Activated B cell treated with CpG ODN at 0.5 μM for 24 hours (primary cell): ENCODE data around the gene MPEG1. TPM values are rescaled to one million over a fixed set of nuclear protein-coding genes. Genes with fewer than 3 reads are reported as not detected.
A peak's percentile ranks its signal among the peaks of the same experiment; 100 is the strongest.

ENCODE experiments used
- ATAC-seq: fragments of 200-7000 bp; cut with Tn5 transposase; one replicate; pipeline ENCODE4 v1.10.0; 2021; ENCODE audit warnings: low read depth, mild to moderate bottlenecking, moderate library complexity
- CTCF ChIA-PET: fragments of 350-600 bp; sonication (Branson Sonifier 250); formaldehyde crosslinking; loops from one replicate; lab custom pipeline; 2021; ENCODE audit warnings: antibody characterized with exemption; lab: Charles Lee
- POLR2A ChIA-PET: fragments of 350-600 bp; sonication (Branson Sonifier 250); formaldehyde crosslinking; loops from one replicate; lab custom pipeline; 2021; ENCODE audit warnings: antibody characterized with exemption; lab: Charles Lee
- DNase-seq: peaks from one replicate; pipeline ENCODE4 v3.0.0; 2022
- H3K27ac Mint-ChIP-seq: one replicate; pipeline ENCODE4 v1.8.0; 2020; ENCODE audit warnings: mixed read lengths
- H3K27me3 Mint-ChIP-seq: one replicate; pipeline ENCODE4 v1.8.0; 2021; ENCODE audit warnings: mixed read lengths
- H3K36me3 Mint-ChIP-seq: one replicate; pipeline ENCODE4 v1.8.0; 2021; ENCODE audit warnings: low read depth, mixed read lengths
- H3K4me1 Mint-ChIP-seq: one replicate; pipeline ENCODE4 v1.8.0; 2021; ENCODE audit warnings: mixed read lengths
- H3K4me3 Mint-ChIP-seq: one replicate; pipeline ENCODE4 v1.8.0; 2020; ENCODE audit warnings: mild to moderate bottlenecking, mixed read lengths
- H3K9me3 Mint-ChIP-seq: one replicate; pipeline ENCODE4 v1.8.0; 2020; ENCODE audit warnings: mixed read lengths
- CTCF ChIP-seq: fragments of 200-600 bp; IDR thresholded peaks from one replicate; pipeline ENCODE4 v1.8.0; 2022; ENCODE audit warnings: antibody characterized with exemption, mild to moderate bottlenecking
- intact Hi-C: fragments of 100-400 bp; cut with micrococcal nuclease; formaldehyde crosslinking; loops from one replicate; pipeline ENCODE4 v1.15.1; 2024
- total RNA-seq: library from RNA; stranded (reverse); gene quantifications from 2 replicates; pipeline ENCODE4 v1.2.3, GENCODE V29; 2022

MPEG1 gene
- total RNA-seq, 1 donor from 2014 or later: 154 TPM

DNA sequence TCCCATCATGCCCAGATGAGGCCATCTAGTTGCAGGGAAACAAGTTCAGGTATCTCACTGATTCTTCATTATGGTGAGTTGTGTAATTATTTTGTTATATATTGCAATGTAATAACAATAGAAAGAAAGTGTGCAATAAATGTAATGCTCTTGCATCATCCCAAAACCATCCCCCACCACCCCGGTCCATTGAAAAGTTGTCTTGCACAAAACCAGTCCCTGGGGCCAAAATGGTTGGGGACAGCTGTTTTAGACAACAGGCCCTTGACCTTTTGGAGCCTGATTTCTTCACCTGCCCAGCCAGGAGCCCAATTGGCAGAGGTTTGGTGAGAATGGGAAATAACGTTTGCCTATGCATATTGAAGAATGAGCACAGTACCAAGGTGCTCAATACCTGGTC is 15.9 kb downstream of the MPEG1 start:
- TF ChIP-seq CTCF: no peak
- Mint-ChIP-seq H3K9me3 (no peaks in the 10 kb centered on the region), H3K27ac (no peak overlapping the region), H3K27me3 (no peaks in the 10 kb centered on the region), H3K4me3 (no peak overlapping the region), H3K36me3 (peaks cover 93% of the 10 kb centered on the region), H3K4me1 (peaks cover 70% of the 10 kb centered on the region)
- no peak for ATAC-seq
- ChIA-PET CTCF (interaction anchor here (2.9 kb wide), 1 partner anchor 11 kb away, joined by 11 read pairs; no protein-coding TSS in a partner anchor), POLR2A (interaction anchor here (1.5 kb wide), 1 partner anchor 16 kb away, joined by 5 read pairs; the partner anchor contains the start of gene MPEG1)
- no peak for DNase-seq
- intact Hi-C loops: no loop called here

- Mint-ChIP-seq H3K27me3 (no peaks in the 10 kb centered on the region), H3K36me3 (peaks cover 92% of the 10 kb centered on the region)
- CTCF ChIA-PET: interaction anchor here (0.9 to 2.9 kb wide), 2 partner anchors 10 to 37 kb away, joined by 3 to 14 read pairs; no protein-coding TSS in a partner anchor
These were observed 17.1 kb downstream of the MPEG1 start for GRCh38 chr11:59195586-59195985.

DNA sequence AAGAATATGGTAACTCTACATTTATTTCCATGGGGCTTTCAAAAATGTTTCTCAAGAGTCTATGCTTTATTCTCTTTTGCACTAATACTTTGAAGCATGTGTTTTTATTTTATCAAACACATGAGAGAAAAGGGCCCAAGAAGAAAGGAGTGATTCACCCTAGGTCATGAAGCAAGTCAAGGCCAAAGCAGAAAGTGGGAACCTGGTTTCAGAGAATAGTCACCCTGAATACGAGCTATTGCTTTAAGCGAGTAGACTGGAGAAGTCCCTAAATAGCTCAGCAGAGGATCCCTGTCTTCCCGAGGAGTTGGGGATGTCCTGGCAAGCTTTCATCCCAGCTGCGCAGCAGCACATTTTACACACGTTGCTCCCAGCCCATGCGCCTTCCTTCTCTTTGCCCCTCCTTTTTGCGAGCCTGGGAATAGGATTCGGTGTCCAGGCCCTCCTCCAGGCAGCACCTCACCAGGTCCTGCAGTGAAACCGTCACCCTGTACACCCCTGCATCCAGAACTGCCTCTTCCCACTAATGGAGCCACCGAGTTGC is 19.1 kb downstream of the MPEG1 start:
- POLR2A ChIA-PET: interaction anchor here (1.3 kb wide), 1 partner anchor 21 kb away, joined by 6 read pairs; the partner anchor contains the start of gene DTX4
- Mint-ChIP-seq H3K27ac (no peak overlapping the region), H3K9me3 (no peaks in the 10 kb centered on the region), H3K4me1 (peaks cover 43% of the 10 kb centered on the region), H3K27me3 (no peaks in the 10 kb centered on the region), H3K4me3 (no peak overlapping the region), H3K36me3 (peaks cover 96% of the 10 kb centered on the region)
- intact Hi-C loops: no loop called here
- no peak for DNase-seq
- no peak for TF ChIP-seq CTCF
- CTCF ChIA-PET: interaction anchor here (0.6 to 2.9 kb wide), 5 partner anchors 8 to 28 kb away, joined by 3 to 14 read pairs (median 3); partner anchors contain the start of gene DTX4
- ATAC-seq: no peak

More at GRCh38 chr11:59195586-59195985, 17.1 kb downstream of the MPEG1 start:
- ATAC-seq (no peak), DNase-seq (no peak)
- Mint-ChIP-seq H3K4me3 (no peak overlapping the region), H3K27ac (peak overlapping the region; percentile 68), H3K4me1 (peaks cover 62% of the 10 kb centered on the region), H3K9me3 (no peaks in the 10 kb centered on the region)
- no peak for TF ChIP-seq CTCF
- POLR2A ChIA-PET: interaction anchor here (1.5 kb wide), 1 partner anchor 17 kb away, joined by 5 read pairs; the partner anchor contains the start of gene MPEG1
- intact Hi-C loops: no loop called here

GRCh38 chr11:59192446-59193020 is 20.2 kb downstream of the MPEG1 start:
- H3K9me3 Mint-ChIP-seq: no peaks in the 10 kb centered on the region

More at GRCh38 chr11:59192446-59193020, 20.2 kb downstream of the MPEG1 start:
- H3K4me1 Mint-ChIP-seq: peaks cover 34% of the 10 kb centered on the region
- H3K27ac Mint-ChIP-seq: no peak overlapping the region
- no peak for TF ChIP-seq CTCF
- ChIA-PET CTCF (interaction anchor here (1.3 kb wide), 1 partner anchor 15 kb away, joined by 4 read pairs; no protein-coding TSS in a partner anchor), POLR2A (no interaction called here)
- ATAC-seq (no peak), DNase-seq (no peak)
- peaks cover 95% of the 10 kb centered on the region for H3K36me3 Mint-ChIP-seq
- no peaks in the 10 kb centered on the region for H3K27me3 Mint-ChIP-seq
- intact Hi-C loops: no loop called here
- H3K4me3 Mint-ChIP-seq: no peak overlapping the region
